Suprapubic skin (tissue), 4 donors: ENCODE results near the gene MN1.

Source experiments
- POLR2A ChIP-seq, 2 donors: fragments of 450-650 bp; IDR thresholded peaks; one replicate each; pipeline ENCODE4 v1.6.1; 2017; ENCODE audit warnings: antibody characterized with exemption in 2 of 2, mild to moderate bottlenecking in 2 of 2, moderate library complexity in 2 of 2
- POLR2AphosphoS5 ChIP-seq, 3 donors: sonication (generic); formaldehyde crosslinking; IDR thresholded peaks; one replicate each; pipeline ENCODE4 v1.6.1; 2017; ENCODE audit warnings: antibody characterized with exemption in 3 of 3
- TF ChIP-seq, protein P1 (sequence below), 2 donors: fragments of 200-600 bp in 1 of 2; fragments of 450-650 bp in 1 of 2; sonication (generic) in 1 of 2; IDR thresholded peaks; one replicate each; pipeline ENCODE4 v1.5.1; 2016 to 2019; ENCODE audit warnings: antibody characterized with exemption in 2 of 2, mild to moderate bottlenecking in 1 of 2, moderate library complexity in 1 of 2

GRCh38 chr22:27809700-27810608 lies 8.4 kb upstream of the MN1 start:
- TF ChIP-seq POLR2A (IDR thresholded peaks at IDR 0.05) (no peak), POLR2AphosphoS5 (IDR thresholded peaks at IDR 0.05) (no peak)
- TF ChIP-seq, protein P1, sequence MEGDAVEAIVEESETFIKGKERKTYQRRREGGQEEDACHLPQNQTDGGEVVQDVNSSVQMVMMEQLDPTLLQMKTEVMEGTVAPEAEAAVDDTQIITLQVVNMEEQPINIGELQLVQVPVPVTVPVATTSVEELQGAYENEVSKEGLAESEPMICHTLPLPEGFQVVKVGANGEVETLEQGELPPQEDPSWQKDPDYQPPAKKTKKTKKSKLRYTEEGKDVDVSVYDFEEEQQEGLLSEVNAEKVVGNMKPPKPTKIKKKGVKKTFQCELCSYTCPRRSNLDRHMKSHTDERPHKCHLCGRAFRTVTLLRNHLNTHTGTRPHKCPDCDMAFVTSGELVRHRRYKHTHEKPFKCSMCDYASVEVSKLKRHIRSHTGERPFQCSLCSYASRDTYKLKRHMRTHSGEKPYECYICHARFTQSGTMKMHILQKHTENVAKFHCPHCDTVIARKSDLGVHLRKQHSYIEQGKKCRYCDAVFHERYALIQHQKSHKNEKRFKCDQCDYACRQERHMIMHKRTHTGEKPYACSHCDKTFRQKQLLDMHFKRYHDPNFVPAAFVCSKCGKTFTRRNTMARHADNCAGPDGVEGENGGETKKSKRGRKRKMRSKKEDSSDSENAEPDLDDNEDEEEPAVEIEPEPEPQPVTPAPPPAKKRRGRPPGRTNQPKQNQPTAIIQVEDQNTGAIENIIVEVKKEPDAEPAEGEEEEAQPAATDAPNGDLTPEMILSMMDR (IDR thresholded peaks at IDR 0.05): no peak
